HL-60/S4 (cell line): ENCODE results near the gene CYB5R3.
"Not testable (repeated sequence)": the region's sequence is repeated elsewhere in the genome, so short reads cannot be mapped to it uniquely, and the experiment has no call there.

ENCODE experiments used
- in situ Hi-C: fragments of 300-500 bp; cut with MboI; formaldehyde crosslinking; loops from 2 replicates; pipeline ENCODE4 v1.14.3; 2022; ENCODE audit warnings: low sequenced_read_pairs

Gene CYB5R3

GRCh38 chr22:42626431-42626830 is 22.8 kb downstream of the CYB5R3 start:
- in situ Hi-C loops, result no loop called here

DNA sequence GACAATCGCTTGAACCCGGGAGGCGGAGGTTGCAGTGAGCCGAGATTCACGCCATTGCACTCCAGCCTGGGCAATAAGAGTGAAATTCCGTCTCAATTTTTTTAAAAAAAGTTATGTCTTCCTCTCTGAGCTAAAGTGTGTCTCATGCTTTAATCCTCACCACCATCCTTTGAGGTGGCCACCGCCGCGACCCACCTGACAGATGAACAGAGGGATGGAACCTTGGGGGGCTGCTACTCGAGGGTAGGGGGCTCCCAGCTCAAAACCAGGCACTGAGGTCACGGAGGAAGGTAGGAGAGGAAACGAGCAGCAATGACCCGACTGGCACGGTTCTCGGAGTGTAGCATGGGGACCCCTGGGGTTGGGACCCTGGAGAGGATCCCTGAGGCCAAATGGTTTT is 23.8 kb downstream of the CYB5R3 start:
- in situ Hi-C loops, result no loop called here

DNA sequence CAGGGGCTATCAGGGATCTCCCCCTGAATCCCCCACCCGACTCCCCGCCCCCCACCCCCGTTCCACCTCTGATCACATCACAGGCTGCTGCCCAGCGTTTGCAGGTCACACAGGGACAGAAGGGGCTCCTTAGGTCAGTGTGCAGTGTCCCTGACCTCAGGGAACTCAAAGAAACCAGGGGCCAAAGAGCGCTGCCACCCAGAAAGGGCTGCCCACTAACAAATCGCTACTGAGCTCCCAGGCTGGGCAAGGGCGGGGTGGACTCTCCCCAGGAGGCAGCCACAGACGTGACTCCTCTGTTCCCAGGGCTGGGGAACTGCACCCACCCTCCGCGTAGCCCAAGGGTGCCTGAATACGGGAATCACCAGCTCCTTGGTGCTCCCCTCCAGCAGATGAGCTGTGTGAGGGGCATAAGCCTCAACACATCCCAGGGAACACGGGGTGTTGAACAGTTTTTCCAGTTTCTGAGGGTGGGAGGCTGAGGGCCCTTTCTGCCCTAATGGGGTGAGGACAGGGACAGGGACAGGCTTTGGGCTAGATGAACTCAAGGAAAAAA is 24.6 kb downstream of the CYB5R3 start:
- in situ Hi-C loops, result no loop called here

DNA sequence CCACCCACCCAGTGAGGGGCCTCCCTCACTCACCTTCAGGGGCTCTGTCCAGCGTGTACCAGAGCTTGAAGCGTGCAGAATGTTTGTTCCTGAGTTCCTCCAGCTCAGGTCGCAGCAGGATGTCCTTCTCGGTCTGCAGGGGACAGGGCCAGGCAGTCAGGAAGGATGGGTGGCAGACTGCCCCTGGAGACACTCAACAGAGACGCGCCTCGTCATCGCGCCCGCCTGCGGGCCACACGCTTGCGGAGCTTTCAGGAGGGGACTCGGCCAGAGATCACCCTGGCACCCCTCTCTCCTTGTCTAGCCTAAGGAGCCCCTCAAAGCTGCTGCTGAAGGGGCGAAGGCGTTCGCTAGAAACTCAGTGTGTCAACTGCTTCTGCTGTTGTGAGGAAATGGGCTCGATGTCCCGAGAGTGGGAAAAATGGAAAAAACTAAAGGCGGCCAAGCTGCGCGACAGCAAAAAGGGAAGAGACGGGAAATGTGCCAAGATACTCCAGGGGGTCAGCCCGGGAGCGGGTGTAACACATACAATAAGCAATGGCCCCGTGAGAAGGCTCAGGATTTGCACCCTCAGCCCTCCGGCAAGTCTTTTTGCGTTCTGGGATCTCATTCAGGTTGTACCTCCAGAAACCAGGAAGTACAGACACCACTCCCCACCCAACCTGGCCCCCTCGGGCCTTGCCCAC is 25.3 kb downstream of the CYB5R3 start:
- in situ Hi-C loops, result no loop called here

DNA sequence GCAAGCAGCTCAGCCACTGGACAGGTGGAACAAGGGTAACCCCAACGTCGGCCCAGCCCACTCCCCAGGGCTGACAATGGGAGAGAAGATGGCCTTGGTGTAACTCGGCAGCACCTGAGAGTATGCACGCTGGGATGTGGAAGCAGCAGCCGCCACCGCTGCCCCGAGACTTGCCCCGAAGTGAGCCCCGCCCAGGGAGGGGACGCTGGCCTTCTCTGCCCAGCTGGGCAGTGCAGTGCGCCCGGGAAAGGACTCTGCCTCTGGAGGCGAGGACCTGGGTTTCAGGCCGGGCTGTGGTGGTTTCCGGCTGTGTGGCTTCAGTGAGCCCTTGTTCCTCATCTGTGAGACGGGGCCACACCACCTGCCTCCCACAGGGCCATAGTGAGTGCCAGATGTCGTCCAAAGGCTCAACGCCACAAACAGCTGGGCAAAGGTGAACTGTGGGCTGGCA is 25.9 kb downstream of the CYB5R3 start:
- in situ Hi-C loops, result no loop called here

DNA sequence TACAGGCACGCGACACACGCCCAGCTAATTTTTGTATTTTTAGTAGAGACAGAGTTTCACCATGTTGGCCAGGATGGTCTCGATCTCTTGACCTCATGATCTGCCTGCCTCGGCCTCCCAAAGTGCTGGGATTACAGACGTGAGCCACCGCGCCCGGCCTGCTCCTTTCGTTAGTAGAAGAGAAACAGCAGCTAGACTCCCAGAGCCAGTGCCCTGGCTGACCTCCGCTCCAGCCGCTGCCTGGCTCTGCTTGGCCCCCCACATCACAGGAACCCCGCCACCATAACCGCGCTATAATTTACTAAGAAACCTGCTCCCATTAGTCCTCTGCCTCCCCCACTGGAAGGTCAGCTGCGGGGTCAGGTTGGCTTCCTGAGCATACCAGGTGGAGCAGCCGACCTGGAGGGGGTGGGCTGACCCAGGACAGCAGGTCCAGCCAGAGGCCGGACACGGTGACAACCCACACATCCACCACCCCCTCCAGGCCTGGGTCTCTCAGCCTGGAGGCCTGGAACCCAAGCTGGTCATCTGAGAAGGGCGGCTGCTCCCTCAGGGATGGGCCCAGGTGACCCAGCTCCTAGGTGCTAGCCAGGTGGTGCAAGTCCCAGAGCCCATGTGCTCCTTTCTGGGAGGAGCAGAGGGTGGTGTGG is 27.0 kb downstream of the CYB5R3 start:
- in situ Hi-C loops, result no loop called here

GRCh38 chr22:42621505-42622002 is 27.6 kb downstream of the CYB5R3 start:
- in situ Hi-C loops, result no loop called here

DNA sequence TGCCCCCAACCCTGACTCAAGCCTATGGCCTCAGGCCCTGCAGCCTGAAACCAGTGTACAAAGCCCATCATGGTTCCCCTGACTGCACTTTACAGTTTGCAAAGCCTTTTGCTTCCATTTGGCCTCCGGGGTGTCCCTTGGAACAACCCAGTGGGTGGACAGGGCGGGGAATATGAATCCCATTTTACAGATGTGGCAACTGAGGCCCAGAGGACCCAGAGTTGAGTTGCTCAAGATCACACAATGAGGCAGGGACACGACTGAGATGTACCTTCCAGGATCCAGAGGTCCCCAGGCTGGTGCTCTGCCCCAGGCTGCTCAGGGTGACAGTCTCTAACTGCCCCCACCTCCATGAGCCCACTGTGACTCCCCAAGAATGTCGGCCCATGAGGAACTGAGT is 29.1 kb downstream of the CYB5R3 start:
- in situ Hi-C loops, result no loop called here

- in situ Hi-C loops, result no loop called here
Observed at GRCh38 chr22:42619261-42620063, 29.7 kb downstream of the CYB5R3 start.

- in situ Hi-C loops, result no loop called here
Observed at GRCh38 chr22:42617155-42617983, 31.8 kb downstream of the CYB5R3 start.

- in situ Hi-C loops, result not testable (repeated sequence)
Observed at GRCh38 chr22:42615860-42616175, 33.4 kb downstream of the CYB5R3 start.

DNA sequence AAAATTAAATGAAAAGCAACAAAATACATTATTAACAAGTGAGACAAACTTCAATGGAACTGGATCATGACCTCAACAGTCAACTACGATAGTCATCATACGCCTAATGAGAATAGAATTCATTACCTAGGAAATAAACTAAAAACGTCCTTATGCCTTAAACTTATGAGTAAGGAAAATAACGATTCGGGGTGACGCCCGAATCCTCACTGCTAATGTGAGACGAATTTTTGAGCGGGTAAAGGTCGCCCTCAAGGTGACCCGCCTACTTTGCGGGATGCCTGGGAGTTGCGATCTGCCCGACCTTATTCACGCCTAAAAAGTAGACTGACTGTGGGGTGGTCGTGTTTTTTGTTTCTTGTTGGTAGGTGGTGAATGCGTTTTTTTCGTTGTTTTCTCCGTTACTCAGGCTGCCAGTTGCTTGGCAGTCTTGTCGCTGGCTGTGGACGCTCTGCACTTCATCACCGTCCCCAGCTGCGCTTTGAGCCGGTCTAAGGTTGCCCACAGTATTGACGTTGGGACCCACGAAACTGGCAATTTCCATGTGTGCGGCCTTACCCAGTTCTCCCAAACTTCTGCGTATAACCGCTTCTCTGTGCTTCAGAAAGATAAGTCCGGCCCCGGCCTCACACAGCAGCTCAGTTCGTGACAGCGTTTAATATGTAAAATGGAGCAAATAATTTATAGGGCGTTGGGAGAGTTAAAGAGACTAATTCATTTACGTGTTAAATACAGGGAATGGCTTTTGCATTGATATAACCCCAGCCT is 33.9 kb downstream of the CYB5R3 start:
- in situ Hi-C loops, result no loop called here

GRCh38 chr22:42614312-42615091 is 34.7 kb downstream of the CYB5R3 start, which contains the start of gene POLDIP3:
Gene POLDIP3 (minus strand): TSS chr22:42614883. CDS start chr22:42614857, 26 bp downstream.
- in situ Hi-C loops, result no loop called here

GRCh38 chr22:42613872-42614301 is 35.3 kb downstream of the CYB5R3 start:
- in situ Hi-C loops, result no loop called here

DNA sequence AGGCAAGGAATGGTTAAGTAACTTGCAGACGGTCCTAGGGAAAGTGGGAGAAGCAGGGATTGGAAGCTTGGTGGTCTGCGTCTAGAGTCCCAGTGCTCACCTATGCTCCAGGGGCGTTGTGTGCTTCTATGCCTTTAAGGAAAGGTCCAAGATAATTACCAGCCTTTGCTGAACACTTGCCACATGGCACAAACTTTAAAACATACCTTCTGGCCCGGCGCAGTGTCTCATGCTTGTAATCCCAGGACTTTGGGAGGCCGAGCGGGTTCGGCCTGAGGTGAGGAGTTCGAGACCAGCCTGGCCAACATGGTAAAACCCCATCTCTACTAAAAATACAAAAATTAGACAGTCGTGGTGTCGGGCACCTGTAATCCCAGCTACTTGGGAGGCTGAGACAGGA is 36.9 kb downstream of the CYB5R3 start:
- in situ Hi-C loops, result no loop called here

- in situ Hi-C loops, result no loop called here
Observed at GRCh38 chr22:42611051-42611450, 38.1 kb downstream of the CYB5R3 start.

DNA sequence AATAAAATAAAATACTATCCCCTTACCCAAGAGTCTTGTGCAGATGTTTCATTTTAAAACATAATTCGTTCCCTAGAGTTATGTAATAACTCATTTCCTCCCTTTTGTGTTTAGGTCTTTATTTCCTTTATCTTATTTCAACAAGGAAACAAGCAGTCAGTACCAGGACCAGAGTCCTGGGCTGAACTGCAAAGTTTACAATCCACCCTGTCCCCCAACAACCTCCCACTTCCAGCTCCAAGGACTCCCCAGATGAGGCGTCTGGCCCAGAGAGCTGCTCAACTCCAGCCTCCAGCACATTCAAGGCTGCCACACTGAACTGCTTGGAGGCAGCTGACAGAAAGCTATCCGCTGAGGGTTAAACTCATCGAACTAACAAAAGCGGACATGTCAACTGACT is 39.0 kb downstream of the CYB5R3 start:
- in situ Hi-C loops, result no loop called here

- in situ Hi-C loops, result no loop called here
Observed at GRCh38 chr22:42608823-42609361, 40.3 kb downstream of the CYB5R3 start.
